Measurements from ENCODE around the gene MRAS.

The MRAS gene

GRCh38 chr3:138395865-138396751 lies 47.7 kb downstream of the MRAS start:
- peaks cover 50% of the 10 kb centered on the region for H3K4me1 Mint-ChIP-seq (ENCODE audit: low read depth)
- intact Hi-C loops (cut with micrococcal nuclease) = no loop called here

DNA sequence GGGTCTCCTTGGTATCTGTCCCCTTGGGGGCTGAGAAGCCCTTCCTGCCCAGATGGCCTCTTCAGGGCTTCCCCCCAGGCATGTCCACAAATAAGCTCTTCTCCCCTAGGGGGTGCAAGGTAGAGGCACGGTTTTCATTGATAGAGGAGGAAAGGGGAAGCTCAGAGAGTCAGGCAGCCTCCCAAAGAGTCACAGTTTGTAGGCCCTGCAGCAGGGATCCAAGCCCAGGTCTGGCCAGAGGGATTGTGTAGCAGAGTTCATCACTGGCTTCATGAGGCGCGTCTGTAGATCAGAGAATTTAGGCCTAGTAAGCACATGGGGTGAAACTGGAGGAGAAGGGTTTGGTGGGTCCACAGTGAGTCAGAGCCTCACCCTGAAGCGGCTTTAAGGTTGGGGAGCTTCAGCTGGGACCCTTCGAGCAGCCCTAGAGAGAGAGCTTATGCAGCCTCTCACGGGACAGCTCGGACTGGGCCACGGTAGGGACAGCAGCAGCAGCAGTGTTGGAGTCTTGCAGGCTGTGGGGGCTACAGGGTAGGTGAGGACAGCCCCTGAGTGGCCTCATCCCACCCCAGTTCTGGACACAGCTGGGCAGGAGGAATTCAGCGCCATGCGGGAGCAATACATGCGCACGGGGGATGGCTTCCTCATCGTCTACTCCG lies 48.5 kb downstream of the MRAS start:
- intact Hi-C loops (cut with micrococcal nuclease) = no loop called here
- Mint-ChIP-seq H3K36me3 (ENCODE audit: low read depth) (peaks cover 78% of the 10 kb centered on the region), H3K27me3 (no peaks in the 10 kb centered on the region), H3K9me3 (no peaks in the 10 kb centered on the region), H3K4me1 (ENCODE audit: low read depth) (peaks cover 49% of the 10 kb centered on the region), H3K27ac (peak overlapping the region; percentile 41), H3K4me3 (no peak overlapping the region)

More at GRCh38 chr3:138395865-138396751, 47.7 kb downstream of the MRAS start:
- H3K36me3 Mint-ChIP-seq (ENCODE audit: low read depth) = peaks cover 73% of the 10 kb centered on the region
- no peaks in the 10 kb centered on the region for H3K9me3 Mint-ChIP-seq
- H3K27me3 Mint-ChIP-seq = no peaks in the 10 kb centered on the region
- no peak overlapping the region for H3K4me3 Mint-ChIP-seq
- peak overlapping the region; percentile 41 for H3K27ac Mint-ChIP-seq

GRCh38 chr3:138397983-138398382 lies 49.6 kb downstream of the MRAS start:
- Mint-ChIP-seq H3K27ac (no peak overlapping the region), H3K4me1 (ENCODE audit: low read depth) (peaks cover 41% of the 10 kb centered on the region), H3K27me3 (no peaks in the 10 kb centered on the region), H3K36me3 (ENCODE audit: low read depth) (peaks cover 89% of the 10 kb centered on the region), H3K9me3 (no peaks in the 10 kb centered on the region), H3K4me3 (no peak overlapping the region)
- intact Hi-C loops (cut with micrococcal nuclease) = no loop called here

DNA sequence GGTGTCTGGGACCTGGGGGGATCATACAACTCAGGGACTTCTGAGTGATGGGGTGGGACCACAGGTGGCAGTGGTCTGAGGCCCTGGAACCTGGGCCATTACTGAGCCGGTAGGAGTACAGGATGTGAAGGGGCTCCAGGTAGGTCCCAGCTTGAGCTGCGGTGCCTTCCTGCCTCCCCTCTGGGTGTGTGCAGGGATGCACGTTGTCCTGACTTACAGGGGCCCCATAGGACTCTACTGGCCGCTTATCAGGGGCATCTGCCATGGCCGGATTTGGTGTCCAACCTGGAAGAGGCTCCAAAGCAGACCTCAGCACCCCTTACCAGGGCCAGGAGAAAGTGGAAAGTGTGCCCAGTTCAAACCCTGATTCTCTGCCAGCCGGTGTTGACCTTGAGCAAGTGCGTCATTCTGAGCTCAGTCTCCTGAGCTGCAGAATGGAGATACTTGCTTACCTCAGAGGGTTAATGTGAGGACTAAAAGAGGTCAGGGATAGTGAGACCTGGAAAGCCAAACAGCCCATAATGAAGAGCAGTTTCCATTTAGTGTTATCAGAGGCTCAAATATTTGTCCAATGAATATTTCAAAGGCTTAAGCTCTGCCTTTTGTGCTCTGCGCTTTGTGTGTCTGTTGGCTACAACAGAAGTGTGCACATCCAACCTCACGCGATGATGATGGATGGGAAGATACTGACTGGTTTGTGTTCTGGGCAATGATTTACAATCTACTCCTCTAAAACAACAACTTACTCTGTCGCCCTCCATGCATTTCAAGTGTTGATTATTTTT lies 50.6 kb downstream of the MRAS start:
- H3K36me3 Mint-ChIP-seq (ENCODE audit: low read depth) = peaks cover 97% of the 10 kb centered on the region
- H3K27ac Mint-ChIP-seq = no peak overlapping the region
- no peaks in the 10 kb centered on the region for H3K9me3 Mint-ChIP-seq
- peaks cover 31% of the 10 kb centered on the region for H3K4me1 Mint-ChIP-seq (ENCODE audit: low read depth)
- no peak overlapping the region for H3K4me3 Mint-ChIP-seq
- intact Hi-C loops (cut with micrococcal nuclease) = no loop called here
- H3K27me3 Mint-ChIP-seq = no peaks in the 10 kb centered on the region

GRCh38 chr3:138399766-138400165 lies 51.4 kb downstream of the MRAS start:
- Mint-ChIP-seq H3K4me1 (ENCODE audit: low read depth) (peaks cover 25% of the 10 kb centered on the region), H3K9me3 (no peaks in the 10 kb centered on the region), H3K27me3 (no peaks in the 10 kb centered on the region), H3K27ac (no peak overlapping the region), H3K4me3 (no peak overlapping the region), H3K36me3 (ENCODE audit: low read depth) (peaks cover 97% of the 10 kb centered on the region)
- intact Hi-C loops (cut with micrococcal nuclease) = no loop called here

DNA sequence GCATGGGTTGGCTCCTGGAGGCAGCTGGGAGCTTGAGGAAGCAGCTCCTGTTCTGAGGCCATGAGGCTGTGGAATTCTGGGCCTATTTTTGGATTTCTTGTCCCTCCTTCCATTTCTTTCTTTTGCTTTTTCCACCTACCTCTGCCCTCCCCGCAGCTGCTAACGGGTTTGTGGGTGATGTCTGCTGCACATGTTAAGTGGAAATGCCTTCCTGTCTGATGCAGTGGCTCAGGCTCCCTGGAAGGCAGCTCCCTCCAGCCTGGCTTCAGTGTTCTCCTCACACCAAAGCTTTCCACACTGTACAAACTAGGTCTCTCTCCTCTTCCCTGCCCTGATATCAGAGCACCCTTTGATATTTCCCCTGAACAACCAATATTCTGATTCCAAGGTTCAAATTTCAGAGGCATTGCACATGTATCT lies 52.3 kb downstream of the MRAS start:
- intact Hi-C loops (cut with micrococcal nuclease) = no loop called here
- Mint-ChIP-seq H3K4me3 (no peak overlapping the region), H3K36me3 (ENCODE audit: low read depth) (peaks cover 97% of the 10 kb centered on the region), H3K27me3 (no peaks in the 10 kb centered on the region), H3K27ac (no peak overlapping the region), H3K9me3 (no peaks in the 10 kb centered on the region), H3K4me1 (ENCODE audit: low read depth) (peaks cover 21% of the 10 kb centered on the region)

DNA sequence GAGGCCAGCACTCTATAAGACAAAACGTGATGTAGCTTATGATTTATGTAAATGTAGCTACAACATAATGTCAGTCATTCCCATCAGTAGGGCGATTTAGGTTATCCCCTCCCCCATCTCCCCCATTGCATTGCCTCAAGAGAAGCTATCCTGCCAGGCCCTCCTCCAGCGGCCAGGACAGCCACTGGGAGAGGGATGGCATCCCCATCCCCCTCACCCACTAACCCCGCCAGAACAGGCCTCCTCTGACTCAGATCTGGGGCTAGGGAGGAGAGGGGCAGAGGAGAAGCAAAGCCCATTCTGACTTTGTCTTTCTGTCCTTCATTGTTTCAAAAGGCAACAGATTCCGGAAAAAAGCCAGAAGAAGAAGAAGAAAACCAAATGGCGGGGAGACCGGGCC lies 53.5 kb downstream of the MRAS start:
- intact Hi-C loops (cut with micrococcal nuclease) = loop anchor here (1.0 kb wide), 1 partner anchor 8 kb away; no protein-coding TSS in a partner anchor

GRCh38 chr3:138404121-138404520 lies 55.7 kb downstream of the MRAS start:
- peaks cover 64% of the 10 kb centered on the region for H3K36me3 Mint-ChIP-seq (ENCODE audit: low read depth)
- no peak overlapping the region for H3K27ac Mint-ChIP-seq
- intact Hi-C loops (cut with micrococcal nuclease) = no loop called here
- peaks cover 32% of the 10 kb centered on the region for H3K4me1 Mint-ChIP-seq (ENCODE audit: low read depth)
- H3K9me3 Mint-ChIP-seq = no peaks in the 10 kb centered on the region
- H3K4me3 Mint-ChIP-seq = no peak overlapping the region
- no peaks in the 10 kb centered on the region for H3K27me3 Mint-ChIP-seq

More for the DNA sequence above, 53.5 kb downstream of the MRAS start:
- Mint-ChIP-seq H3K27ac (no peak overlapping the region), H3K27me3 (no peaks in the 10 kb centered on the region), H3K9me3 (no peaks in the 10 kb centered on the region), H3K36me3 (ENCODE audit: low read depth) (peaks cover 86% of the 10 kb centered on the region), H3K4me3 (no peak overlapping the region), H3K4me1 (ENCODE audit: low read depth) (peaks cover 15% of the 10 kb centered on the region)

DNA sequence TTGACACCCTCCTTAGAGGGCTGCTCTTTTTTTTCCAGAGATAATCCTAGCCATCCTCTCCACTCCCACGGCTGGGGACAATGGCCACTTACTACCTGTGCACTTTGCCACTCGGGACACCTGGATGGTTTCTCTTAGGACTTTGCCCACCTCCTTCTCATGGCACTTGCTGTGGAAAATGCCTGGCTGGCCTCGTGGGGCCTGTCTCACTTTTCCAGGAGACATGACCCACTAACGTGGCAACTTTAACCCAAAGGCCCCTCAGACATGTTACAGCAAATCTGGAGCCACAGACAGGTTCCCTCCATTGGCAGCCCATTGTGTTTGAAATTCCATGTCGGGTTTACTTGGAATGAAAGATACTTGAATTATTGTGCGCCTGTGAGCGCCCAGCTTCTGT lies 56.6 kb downstream of the MRAS start:
- no peaks in the 10 kb centered on the region for H3K27me3 Mint-ChIP-seq
- no peak overlapping the region for H3K4me3 Mint-ChIP-seq
- H3K36me3 Mint-ChIP-seq (ENCODE audit: low read depth) = peaks cover 55% of the 10 kb centered on the region
- H3K9me3 Mint-ChIP-seq = no peaks in the 10 kb centered on the region
- intact Hi-C loops (cut with micrococcal nuclease) = no loop called here
- H3K27ac Mint-ChIP-seq = no peak overlapping the region
- H3K4me1 Mint-ChIP-seq (ENCODE audit: low read depth) = peaks cover 41% of the 10 kb centered on the region

GRCh38 chr3:138405486-138405885 lies 57.1 kb downstream of the MRAS start:
- intact Hi-C loops (cut with micrococcal nuclease) = no loop called here
- peaks cover 46% of the 10 kb centered on the region for H3K4me1 Mint-ChIP-seq (ENCODE audit: low read depth)
- peaks cover 51% of the 10 kb centered on the region for H3K36me3 Mint-ChIP-seq (ENCODE audit: low read depth)
- H3K4me3 Mint-ChIP-seq = no peak overlapping the region
- H3K27me3 Mint-ChIP-seq = no peaks in the 10 kb centered on the region
- H3K9me3 Mint-ChIP-seq = no peaks in the 10 kb centered on the region
- H3K27ac Mint-ChIP-seq = no peak overlapping the region

- intact Hi-C loops (cut with micrococcal nuclease) = no loop called here
- Mint-ChIP-seq H3K9me3 (no peaks in the 10 kb centered on the region), H3K4me1 (ENCODE audit: low read depth) (peaks cover 56% of the 10 kb centered on the region), H3K4me3 (no peak overlapping the region), H3K27me3 (no peaks in the 10 kb centered on the region), H3K36me3 (ENCODE audit: low read depth) (peaks cover 39% of the 10 kb centered on the region), H3K27ac (no peak overlapping the region)
These were observed 58.2 kb downstream of the MRAS start for GRCh38 chr3:138406606-138407005.

GRCh38 chr3:138407236-138407907 lies 59.0 kb downstream of the MRAS start:
- intact Hi-C loops (cut with micrococcal nuclease) = no loop called here
- Mint-ChIP-seq H3K36me3 (ENCODE audit: low read depth) (peaks cover 32% of the 10 kb centered on the region), H3K27me3 (no peaks in the 10 kb centered on the region), H3K4me3 (no peak overlapping the region), H3K4me1 (ENCODE audit: low read depth) (peaks cover 63% of the 10 kb centered on the region), H3K9me3 (no peaks in the 10 kb centered on the region), H3K27ac (peak overlapping the region; percentile 11)

- H3K9me3 Mint-ChIP-seq = no peaks in the 10 kb centered on the region
- H3K4me3 Mint-ChIP-seq = no peak overlapping the region
- H3K36me3 Mint-ChIP-seq (ENCODE audit: low read depth) = peaks cover 16% of the 10 kb centered on the region
- peaks cover 78% of the 10 kb centered on the region for H3K4me1 Mint-ChIP-seq (ENCODE audit: low read depth)
- intact Hi-C loops (cut with micrococcal nuclease) = no loop called here
- peak overlapping the region; percentile 98 for H3K27ac Mint-ChIP-seq
- no peaks in the 10 kb centered on the region for H3K27me3 Mint-ChIP-seq
These were observed 60.6 kb downstream of the MRAS start for GRCh38 chr3:138408751-138409570.
